HG03060 (cell line): ENCODE data around the gene ASPSCR1.

Source experiments
- ATAC-seq: cut with Tn5 transposase; IDR thresholded peaks from one replicate; pipeline ENCODE4 v1.9.1; 2021; ENCODE audit warnings: low read depth, moderate number of reproducible peaks; ENCODE audit not compliant: unreplicated experiment

The ASPSCR1 gene

DNA sequence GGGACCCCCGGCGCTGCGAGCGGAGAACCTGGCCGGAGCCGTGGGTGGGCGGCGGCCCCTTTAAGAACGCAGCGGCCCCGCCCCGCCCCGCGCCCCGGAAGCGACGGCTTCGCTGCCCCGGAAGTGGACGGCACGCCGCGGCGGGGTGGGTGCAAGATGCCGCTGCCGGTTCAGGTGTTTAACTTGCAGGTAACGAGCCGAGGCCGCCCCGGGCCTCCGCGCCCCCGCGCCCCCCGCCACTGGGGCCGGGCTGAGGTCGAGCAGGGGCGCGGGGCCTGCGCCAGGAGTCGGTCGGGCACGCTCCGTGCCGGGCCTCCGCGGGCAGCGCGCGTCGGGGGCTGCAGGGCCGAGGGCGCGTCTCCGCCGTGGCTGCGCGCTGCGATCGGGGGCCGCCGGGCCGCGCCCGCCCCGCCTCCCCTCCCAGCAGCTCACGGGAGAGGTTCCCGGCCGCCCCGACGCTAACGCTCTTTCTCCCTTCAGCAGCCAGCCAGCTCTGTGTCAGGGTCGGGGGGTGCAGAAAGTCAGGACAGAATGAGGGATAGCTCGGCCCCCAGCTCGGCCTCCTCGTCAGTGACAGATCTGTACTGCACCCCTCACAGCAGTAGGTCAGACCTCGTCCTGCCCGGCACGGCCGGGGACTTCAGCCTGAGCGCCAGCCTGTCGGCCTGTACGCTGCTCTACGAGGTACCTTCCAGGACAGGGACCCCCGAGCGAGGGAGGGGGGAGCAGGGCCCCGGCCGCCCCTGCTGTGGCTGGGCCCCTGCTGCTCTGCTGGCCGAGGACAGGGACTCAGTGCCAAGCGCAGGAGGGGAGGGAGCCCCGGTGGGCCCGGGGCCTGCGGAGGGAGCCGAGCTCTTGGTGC lies 74.6 kb downstream of the ASPSCR1 start, which contains the start of the genes GPS1 and RFNG:
GPS1 (plus strand) TSS at position 123 of the 862 bp plus-strand sequence; CDS start at position 157, 34 bp downstream.
RFNG (minus strand) TSS at position 36 of the 862 bp plus-strand sequence. CDS start 45 bp downstream, outside the sequence.
- ATAC-seq: no peak

DNA sequence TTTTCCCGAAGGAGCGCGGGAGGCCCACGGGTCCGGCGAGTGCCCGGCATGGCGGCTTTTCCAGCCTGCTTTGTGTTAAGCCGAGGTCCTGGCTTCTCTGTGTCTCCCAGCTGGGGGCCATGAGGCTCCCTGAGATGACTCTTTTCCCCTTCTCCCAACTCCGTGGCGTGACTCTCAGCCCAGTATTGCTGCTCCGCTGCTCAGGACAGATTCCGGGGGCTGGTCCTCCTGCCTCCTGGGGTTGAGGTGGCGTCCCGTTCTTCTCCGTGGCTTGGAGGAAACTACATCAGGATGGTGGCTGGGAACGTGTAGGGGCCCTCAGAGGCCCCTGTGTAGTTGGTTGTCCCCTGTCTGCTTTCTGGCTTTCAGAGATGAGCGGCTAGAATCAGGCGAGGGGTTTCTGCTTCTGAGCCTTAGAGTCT lies 75.2 kb downstream of the ASPSCR1 start:
- no peak for ATAC-seq

GRCh38 chr17:82053130-82053529 lies 75.7 kb downstream of the ASPSCR1 start:
- ATAC-seq: no peak

DNA sequence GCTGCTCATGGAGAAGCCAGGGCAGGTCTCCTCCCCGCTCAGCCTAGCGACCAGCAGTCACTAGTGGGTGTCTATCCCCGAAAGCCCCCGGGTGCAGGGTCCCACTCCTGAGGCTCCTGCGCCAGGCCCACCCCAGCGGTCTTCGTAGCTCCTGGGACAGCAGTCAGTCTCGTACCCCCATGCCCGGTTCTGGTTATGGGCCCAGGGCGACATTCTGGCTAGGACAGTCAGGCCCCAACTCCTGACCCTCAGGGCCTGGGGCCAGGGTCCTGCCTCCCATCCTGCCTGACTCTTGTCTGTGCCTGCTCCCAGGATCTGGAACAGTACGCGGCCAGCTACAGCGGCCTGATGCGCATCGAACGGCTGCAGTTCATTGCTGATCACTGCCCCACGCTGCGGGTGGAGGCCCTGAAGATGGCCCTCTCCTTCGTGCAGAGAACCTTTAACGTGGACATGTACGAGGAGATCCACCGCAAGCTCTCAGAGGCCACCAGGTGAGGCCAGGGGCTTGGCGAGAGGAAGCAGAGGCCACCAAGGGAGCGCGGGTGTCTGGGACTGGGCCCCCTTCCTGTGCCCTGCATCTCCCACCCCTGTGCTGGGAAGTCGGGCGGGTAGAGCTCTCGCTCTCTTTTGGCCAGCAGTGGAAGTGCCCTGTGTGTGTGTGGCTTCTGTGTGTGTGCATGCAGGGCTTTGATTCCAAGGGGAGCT lies 76.3 kb downstream of the ASPSCR1 start:
- no peak for ATAC-seq

DNA sequence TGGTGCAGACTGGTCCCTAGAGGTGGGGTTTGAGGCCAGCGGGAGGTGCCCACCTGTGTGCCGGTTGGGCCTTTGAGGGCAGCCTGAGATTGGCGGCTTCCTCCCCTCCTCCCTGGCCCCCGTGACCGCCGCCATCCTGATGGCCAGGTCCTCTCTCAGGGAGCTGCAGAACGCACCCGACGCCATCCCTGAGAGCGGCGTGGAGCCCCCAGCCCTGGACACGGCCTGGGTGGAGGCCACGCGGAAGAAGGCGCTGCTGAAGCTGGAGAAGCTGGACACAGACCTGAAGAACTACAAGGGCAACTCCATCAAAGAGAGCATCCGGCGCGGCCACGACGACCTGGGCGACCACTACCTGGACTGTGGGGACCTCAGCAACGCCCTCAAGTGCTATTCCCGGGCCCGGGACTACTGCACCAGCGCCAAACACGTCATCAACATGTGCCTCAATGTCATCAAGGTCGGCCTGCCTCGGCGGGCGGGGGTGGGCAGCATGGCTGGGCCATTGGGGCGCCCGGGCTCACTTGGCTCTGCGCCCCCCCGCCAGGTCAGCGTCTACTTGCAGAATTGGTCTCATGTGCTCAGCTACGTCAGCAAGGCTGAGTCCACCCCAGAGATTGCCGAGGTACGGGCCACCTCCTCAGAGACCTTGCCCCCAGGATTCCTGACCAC lies 77.1 kb downstream of the ASPSCR1 start:
- ATAC-seq: no peak

DNA sequence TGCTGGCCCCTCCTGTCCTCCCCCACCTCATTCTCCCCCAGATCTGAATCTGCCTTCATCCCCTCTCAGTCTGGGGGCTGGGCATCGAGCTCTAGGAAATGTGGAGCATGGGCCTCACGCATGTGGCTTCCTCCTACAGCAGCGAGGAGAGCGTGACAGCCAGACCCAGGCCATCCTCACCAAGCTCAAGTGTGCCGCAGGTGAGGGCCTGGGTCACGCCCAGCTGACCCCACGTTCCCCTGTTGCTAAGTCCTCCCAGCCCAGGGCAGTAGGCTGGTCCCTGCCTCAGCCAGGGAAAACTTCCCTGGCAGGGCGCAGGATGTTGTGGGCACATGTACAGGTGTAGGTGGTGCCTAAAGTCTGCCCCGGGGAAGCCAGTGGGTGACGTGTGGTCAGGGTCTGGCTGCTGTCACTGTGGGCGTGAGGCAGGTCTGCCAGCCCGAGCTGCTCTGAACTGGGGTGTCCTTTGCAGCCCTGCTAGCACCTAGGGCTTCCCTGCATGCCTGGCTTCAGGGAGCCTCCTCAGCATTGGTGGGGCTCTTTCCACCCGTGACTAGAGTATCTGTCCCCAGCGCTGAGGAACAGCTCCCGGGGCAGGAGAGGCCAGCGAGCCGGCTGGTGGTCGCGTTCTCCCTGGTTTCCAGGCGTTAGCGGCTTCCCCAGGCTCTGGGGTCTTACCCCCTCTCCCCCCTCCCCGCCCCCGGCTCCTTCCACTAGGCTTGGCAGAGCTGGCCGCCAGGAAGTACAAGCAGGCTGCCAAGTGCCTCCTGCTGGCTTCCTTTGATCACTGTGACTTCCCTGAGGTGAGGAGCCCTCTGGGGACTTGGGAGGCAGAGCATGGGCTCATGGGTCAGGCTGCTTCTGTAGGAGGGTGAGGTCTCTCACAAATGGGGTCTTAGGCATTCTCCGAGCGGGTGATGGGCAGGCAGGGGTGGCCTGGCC lies 77.9 kb downstream of the ASPSCR1 start:
- no peak for ATAC-seq

GRCh38 chr17:82055965-82056728 lies 78.7 kb downstream of the ASPSCR1 start:
- no peak for ATAC-seq

DNA sequence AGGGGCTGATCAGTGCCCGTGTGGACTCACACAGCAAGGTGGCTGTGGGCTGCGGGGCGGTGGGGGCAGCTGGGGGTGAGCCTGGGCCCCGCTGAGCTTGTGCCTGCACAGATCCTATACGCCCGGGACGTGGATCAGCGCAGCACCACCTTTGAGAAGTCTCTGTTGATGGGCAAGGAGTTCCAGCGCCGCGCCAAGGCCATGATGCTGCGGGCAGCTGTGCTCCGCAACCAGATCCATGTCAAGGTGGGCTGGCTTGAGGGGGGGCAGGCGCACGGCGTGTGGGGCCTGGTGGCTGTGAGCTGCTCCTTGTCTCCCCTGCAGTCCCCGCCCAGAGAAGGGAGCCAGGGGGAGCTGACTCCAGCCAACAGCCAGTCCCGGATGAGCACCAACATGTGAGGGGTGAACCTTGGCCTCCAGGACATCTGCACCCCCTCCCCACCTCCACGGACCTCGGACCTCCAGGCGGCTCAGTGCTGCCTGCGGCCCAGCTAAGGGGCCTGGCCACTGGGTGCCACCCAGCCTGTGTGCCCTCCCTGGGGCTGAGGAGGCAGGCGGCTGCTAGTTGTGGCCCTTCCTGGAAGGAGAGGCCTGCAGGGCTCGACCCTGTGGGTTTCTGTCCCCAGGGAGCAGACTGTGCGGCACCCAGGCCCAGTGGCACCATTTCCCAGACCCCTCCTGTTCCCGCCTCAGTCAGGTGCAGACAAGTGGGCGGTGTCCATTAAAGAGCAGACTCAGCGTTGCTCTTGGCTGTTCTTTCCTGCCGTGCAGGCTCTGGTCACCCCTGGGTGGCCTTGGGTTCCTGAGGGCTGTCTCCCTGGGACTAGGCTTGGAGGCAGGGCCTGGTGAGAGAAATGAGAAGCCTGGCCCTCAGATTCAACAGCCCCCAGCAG lies 79.5 kb downstream of the ASPSCR1 start:
- ATAC-seq: no peak

- no peak for ATAC-seq
Measured at GRCh38 chr17:82058230-82058854, 80.9 kb downstream of the ASPSCR1 start.

DNA sequence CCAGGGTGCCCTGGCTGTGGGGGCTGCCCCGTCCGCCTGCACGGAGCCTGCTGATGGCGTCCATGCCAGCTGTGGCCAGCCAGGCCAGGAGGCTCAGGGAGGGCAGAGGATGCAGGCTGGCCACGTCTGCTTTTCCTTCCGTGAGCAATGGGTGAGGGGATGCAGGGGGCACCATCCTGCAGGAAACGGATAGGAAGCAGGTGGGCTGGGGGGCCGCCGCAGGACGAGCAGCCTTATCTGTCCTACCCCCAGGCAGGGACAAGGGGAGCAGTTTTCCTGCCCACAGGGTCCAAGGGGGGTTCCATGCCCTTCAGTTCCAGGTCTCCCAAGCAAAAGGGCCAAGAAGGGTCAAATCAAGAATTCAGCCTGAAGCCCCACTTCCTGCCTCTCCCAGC lies 81.4 kb downstream of the ASPSCR1 start:
- no peak for ATAC-seq

- no peak for ATAC-seq
Measured at GRCh38 chr17:82059272-82060000, 82.0 kb downstream of the ASPSCR1 start.

DNA sequence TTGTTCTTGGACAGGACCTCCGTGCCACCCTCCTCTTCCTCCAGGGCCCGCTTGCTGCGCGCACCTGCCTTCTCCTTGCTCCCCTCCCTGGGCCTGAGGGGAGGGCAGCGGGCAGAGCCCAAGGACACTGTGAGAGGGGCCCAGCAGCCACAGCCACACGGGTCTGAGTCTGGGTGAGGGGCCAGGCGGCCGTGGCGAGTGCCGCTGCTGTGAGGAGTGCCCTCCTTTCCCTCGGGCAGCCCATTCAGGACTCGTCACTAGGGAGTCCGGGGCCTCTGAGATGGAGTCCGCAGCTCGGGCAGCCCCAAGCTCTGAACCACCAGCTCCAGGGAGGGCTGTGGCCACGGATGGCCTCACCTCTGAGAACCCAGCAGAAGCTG lies 82.6 kb downstream of the ASPSCR1 start:
- no peak for ATAC-seq

DNA sequence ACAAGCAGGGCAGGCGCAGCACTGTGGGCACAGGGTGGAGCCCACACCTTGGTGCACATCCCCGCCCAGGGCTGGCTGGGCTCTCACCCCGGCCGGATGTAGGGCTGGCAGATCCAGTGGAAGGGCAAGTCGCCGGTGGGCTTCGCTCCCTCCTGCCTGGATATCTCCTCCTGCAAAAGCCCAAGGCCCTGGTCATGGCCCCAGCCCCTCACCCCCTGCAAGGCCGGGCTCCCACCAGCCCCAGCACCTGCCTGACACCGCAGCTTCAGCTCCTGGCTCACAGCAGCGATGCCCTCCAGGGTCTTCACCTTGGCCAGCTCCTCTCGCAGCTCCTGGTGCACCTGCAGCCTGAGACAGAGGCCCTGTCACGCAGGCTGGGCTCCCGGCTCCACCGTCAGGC lies 83.2 kb downstream of the ASPSCR1 start:
- no peak for ATAC-seq

GRCh38 chr17:82061047-82061925 lies 83.9 kb downstream of the ASPSCR1 start:
- no peak for ATAC-seq

DNA sequence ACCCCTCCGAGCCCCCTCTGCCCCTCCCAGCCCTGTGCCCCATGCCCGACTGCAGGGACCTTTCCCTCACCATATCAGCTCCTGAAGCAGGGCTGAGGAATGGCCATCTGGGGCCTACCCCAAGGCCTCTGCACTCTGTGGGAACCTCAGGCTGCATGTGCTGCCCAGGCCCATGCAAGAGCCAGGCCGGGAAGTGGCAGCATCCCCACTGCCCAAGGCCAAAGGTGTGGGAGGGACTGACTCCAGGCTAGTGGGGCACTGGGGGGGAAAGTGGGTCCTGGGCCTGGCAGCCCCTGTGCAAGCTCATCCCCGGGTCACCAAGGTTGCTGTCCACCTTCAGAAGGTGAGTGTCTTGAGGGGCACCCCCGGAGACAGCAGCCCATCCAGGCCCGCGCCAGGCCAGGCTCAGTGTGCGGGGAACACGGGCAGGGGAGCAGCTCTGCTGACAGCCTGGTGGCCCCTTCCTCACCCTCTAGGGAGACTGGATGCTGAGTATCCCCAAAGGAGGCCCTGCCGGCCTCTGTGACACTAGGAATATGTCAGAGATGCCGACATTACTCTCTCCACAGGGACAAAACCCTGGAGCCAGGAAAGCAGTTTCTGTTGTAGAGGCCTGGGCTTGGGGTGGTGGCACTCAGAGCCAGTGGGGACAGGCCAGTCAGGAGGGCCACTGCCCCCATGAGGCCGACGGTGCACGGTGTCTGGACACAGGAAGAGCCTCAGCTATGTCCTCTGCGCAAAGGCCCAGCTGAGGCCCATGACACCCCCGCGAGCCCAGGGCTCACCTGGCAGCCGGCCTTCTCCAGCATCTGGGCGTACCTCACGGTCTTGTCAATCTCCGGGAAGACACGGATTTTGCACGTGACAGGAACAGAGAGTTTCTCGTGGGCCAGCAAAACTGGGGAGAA lies 84.9 kb downstream of the ASPSCR1 start:
- ATAC-seq: no peak
